Activated CD8-positive, alpha-beta memory T cell treated with anti-CD3 and anti-CD28 coated beads for 36 hours (primary cell): ENCODE data around the gene STOM. TPM values are rescaled to one million over a fixed set of nuclear protein-coding genes. Genes with fewer than 3 reads are reported as not detected.

Experiments used
- total RNA-seq, 2 experiments: library from RNA; stranded (reverse); gene quantifications; one replicate each; pipeline ENCODE4 v1.2.3, GENCODE V29; 2021

STOM gene
- total RNA-seq, 2 experiments from 2014 or later, result 76.3 to 80.6 TPM

Other genes with a start within 250 kb of the STOM start
- gene RAB14, start 168.4 kb downstream of the STOM start, total RNA-seq, result 10 to 100 TPM; 66.5 to 68.9 TPM
- 1 to 10 TPM; 1.6 to 1.8 TPM for gene GSN, start 102.1 kb downstream of the STOM start, total RNA-seq
- not detected for gene GGTA1, start 129.6 kb upstream of the STOM start, total RNA-seq